Psoas muscle (tissue), 8 donors: ENCODE data around the gene AUTS2. TPM values are rescaled to one million over a fixed set of nuclear protein-coding genes. Genes with fewer than 3 reads are reported as not detected.

ENCODE experiments used
- ATAC-seq, 4 donors: fragments of 200-7000 bp; cut with Tn5 transposase; one replicate each; pipeline ENCODE4 v1.9.1; 2020; ENCODE audit warnings: moderate library complexity in 3 of 4, mild to moderate bottlenecking in 2 of 4
- DNase-seq, 2 donors: peaks; one replicate each; pipeline ENCODE4 v3.0.0-alpha.2; 2020
- H3K27ac ChIP-seq: fragments of 200-600 bp; one replicate; pipeline ENCODE4 v1.8.0; 2022
- H3K27me3 ChIP-seq, 3 donors: fragments of 200-600 bp in 1 of 3; one replicate each; pipeline versions ENCODE4 v1.6.1 to v1.8.0; 2013 to 2022; ENCODE audit warnings: low read length in 2 of 3, mild to moderate bottlenecking in 2 of 3, moderate library complexity in 1 of 3; ENCODE audit not compliant: insufficient read depth in 3 of 3
- H3K36me3 ChIP-seq, 2 donors: fragments of 200-600 bp in 1 of 2; one replicate each; pipeline versions ENCODE4 v1.6.1 to v1.8.0; 2013 to 2022; ENCODE audit warnings: low read depth in 1 of 2, mild to moderate bottlenecking in 1 of 2, moderate library complexity in 1 of 2; ENCODE audit not compliant: insufficient read depth in 1 of 2
- H3K4me1 ChIP-seq: fragments of 200-600 bp; one replicate; pipeline ENCODE4 v1.8.0; 2022
- H3K4me3 ChIP-seq: fragments of 200-600 bp; one replicate; pipeline ENCODE4 v1.8.0; 2022; ENCODE audit warnings: mild to moderate bottlenecking
- H3K9me3 ChIP-seq: fragments of 200-600 bp; one replicate; pipeline ENCODE4 v1.8.0; 2022
- WGBS, 3 donors: extraction: QIAGEN DNeasy Blood & Tissue Kit; methylation state at CpG; one replicate each; pipeline versions ENCODE4 v1.1.6 to v1.1.7; 2013; 5-methylcytosine and 5-hydroxymethylcytosine counted together
- intact Hi-C, 2 donors: fragments of 100-400 bp; cut with DNase I; formaldehyde crosslinking; loops; one replicate each; pipeline versions ENCODE4 v1.11.0 to v1.14.2; 2022
- polyA plus RNA-seq, 3 donors: library from polyadenylated mRNA; stranded (reverse); fragments of 200-250 nt; gene quantifications; one replicate each; pipeline ENCODE4 v1.2.3, GENCODE V29; 2013
- total RNA-seq, 4 donors: library from RNA; stranded (reverse); fragmentation: NEBNext Ultra II Directional in 2 of 4; extraction: Animal tissue kit (Norgen Biotek cat#: 25700) in 2 of 4; gene quantifications; one replicate each; pipeline versions ENCODE4 v1.2.1 to v1.2.4, GENCODE V29; 2021 to 2023
- TF ChIP-seq, protein P1 (sequence below): fragments of 200-600 bp; IDR thresholded peaks from one replicate; pipeline ENCODE4 v1.8.0; 2022; ENCODE audit warnings: antibody characterized with exemption
- donor health status: healthy with polysubstance abuse.
- donor health status: DM: no; HTN: no; CAD: no; lungs with moderate emphysema.
- donor health status: Bipolar disorder and iron deficiency.
- donor health status: healthy.
- donor health status: DM: yes; HTN: yes; CAD: no.
- donor health status: DM: no; HTN: no; CAD: no.
- donor health status: DM: no; HTN: no; CAD: no.
- donor health status: DM: yes; HTN: yes; CAD: no.

Gene AUTS2
- total and polyA plus RNA-seq, 7 donors, result 5.0 to 33.5 (median 14.3) TPM

DNA sequence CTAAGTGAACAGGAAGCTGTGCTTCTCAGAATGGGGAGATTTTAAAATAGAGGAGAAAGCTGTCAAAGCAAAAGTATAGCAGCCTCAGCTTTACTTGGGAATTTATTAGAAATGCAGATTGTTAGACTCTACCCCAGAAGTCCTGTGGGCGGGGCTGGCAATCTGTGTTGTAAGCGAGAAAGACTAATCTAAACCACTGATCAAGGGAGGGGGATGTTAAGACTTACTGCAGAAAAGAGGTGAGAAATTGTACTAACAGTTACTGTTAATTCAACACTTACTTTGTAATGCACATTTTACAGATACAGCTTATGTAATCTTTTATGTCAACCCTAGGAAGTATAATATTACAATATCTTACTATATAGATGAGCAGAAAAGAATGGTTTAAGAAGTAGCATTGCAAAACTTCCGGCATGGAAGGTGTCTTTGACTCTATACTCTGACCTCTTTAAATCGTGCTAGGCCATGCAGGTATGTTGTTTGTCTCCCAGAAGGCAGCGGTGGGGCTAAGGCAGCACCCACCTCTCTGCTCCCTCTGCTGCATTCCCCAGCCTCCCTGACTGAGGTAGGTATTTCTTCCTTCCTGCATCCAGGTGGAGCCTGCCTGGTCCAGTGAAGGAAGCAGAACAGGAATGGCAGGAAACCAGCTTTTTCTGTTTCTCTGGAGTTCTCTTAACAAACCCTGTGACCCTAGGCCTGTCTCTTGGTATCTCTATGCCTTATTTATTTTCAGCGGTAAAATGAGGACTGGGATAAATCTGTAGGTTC is 462.2 kb downstream of the AUTS2 start:
- no peak for ATAC-seq
- H3K4me3 ChIP-seq, result no peak overlapping the region
- TF ChIP-seq, protein P1, sequence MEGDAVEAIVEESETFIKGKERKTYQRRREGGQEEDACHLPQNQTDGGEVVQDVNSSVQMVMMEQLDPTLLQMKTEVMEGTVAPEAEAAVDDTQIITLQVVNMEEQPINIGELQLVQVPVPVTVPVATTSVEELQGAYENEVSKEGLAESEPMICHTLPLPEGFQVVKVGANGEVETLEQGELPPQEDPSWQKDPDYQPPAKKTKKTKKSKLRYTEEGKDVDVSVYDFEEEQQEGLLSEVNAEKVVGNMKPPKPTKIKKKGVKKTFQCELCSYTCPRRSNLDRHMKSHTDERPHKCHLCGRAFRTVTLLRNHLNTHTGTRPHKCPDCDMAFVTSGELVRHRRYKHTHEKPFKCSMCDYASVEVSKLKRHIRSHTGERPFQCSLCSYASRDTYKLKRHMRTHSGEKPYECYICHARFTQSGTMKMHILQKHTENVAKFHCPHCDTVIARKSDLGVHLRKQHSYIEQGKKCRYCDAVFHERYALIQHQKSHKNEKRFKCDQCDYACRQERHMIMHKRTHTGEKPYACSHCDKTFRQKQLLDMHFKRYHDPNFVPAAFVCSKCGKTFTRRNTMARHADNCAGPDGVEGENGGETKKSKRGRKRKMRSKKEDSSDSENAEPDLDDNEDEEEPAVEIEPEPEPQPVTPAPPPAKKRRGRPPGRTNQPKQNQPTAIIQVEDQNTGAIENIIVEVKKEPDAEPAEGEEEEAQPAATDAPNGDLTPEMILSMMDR, result no peak
- WGBS, 3 donors, result 83 to 89% (median 87%) methylated on average over 6 of the region's 6 CpGs
- no peaks in the 10 kb centered on the region for H3K9me3 ChIP-seq
- no peak for DNase-seq
- no peaks in the 10 kb centered on the region for H3K36me3 ChIP-seq
- intact Hi-C loops, result loop anchor here in 1 of 2 donors (10.0 kb wide), 1 partner anchor 644 kb away; no protein-coding TSS in a partner anchor
- peaks cover 30% of the 10 kb centered on the region for H3K4me1 ChIP-seq
- H3K27ac ChIP-seq, result no peak overlapping the region
- H3K27me3 ChIP-seq, result no peaks in the 10 kb centered on the region

DNA sequence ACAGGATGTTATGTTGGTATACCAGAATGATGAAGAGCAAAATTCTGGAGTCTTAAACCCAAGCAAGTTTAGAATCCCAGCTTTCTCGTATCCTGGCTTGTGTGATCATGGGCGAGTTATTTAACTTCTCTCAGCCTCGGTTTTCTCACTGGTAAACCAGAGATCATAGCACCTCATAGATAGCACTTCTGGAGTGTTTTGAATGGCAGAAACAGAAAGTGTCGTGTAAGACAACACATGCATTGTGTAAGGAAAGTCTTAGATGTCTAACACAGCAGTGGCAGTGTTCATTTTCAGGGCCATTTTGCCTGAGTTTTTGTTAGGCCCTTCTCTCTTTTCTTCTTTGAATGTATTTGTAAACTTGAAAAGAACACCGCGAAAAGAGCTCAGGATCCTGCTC is 465.1 kb downstream of the AUTS2 start:
- Histone ChIP-seq H3K27me3 (no peaks in the 10 kb centered on the region), H3K9me3 (no peaks in the 10 kb centered on the region), H3K27ac (peak overlapping the region; percentile 73), H3K36me3 (no peaks in the 10 kb centered on the region), H3K4me3 (no peak overlapping the region), H3K4me1 (peaks cover 30% of the 10 kb centered on the region)
- ATAC-seq, result peak in 2 of 4 donors; percentile 20 to 24
- WGBS, 3 donors, result 64 to 96% (median 85%) methylated on average over 6 of the region's 6 CpGs
- intact Hi-C loops, result loop anchor here in 1 of 2 donors (2.0 to 10.0 kb wide), 2 partner anchors 29 to 641 kb away; no protein-coding TSS in a partner anchor
- TF ChIP-seq, protein P1, result no peak
- DNase-seq, result no peak

DNA sequence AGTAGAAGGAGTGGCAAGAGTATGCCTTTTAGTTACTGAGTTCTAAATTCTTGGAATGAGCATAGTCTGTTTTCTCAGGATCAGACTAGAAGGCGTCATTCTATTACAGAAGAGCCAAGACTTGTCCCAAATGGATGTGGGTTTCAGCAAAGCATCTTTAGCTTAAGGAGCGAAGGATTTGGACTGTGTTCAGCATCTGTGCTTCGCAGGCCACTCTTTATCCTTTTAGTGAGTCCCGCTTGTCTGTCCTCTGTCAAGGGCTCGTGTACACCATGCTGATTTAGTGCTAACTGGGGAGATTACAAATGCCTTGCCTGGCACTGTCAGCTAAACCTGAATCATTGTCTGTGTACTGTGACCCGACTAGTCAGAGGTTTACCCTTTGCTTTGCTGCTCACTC is 465.7 kb downstream of the AUTS2 start:
- peak overlapping the region; percentile 73 for H3K27ac ChIP-seq

DNA sequence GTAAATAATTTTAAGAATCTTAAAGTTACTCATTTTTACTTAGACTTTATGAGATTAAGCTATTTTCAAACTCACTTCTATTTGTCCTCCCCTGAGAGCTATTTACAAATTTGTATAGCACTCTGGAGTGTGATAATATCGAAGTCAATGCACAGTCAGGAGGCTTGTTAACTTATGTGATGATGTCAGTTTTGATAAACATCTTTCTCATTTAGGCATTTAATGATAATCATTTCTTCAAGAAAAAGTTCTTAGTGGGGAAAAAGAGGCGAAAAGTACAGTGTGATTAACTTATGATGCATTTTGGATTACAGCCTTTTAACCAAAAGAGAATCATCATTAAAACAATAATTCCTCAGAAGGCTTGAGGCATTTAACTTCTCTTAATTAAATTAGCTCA is 468.6 kb downstream of the AUTS2 start:
- Histone ChIP-seq H3K36me3 (no peaks in the 10 kb centered on the region), H3K27me3 (no peaks in the 10 kb centered on the region), H3K9me3 (no peaks in the 10 kb centered on the region), H3K4me1 (peaks cover 31% of the 10 kb centered on the region), H3K4me3 (no peak overlapping the region), H3K27ac (no peak overlapping the region)
- ATAC-seq, result no peak
- WGBS, 3 donors, result 89 to 90% (median 90%) methylated on average over 2 of the region's 2 CpGs
- DNase-seq, result no peak
- TF ChIP-seq, protein P1, result no peak
- intact Hi-C loops, result loop anchor here in 1 of 2 donors (10.0 kb wide), 1 partner anchor 638 kb away; no protein-coding TSS in a partner anchor

More for the DNA sequence above, 465.7 kb downstream of the AUTS2 start:
- intact Hi-C loops, result loop anchor here in 1 of 2 donors (2.0 to 10.0 kb wide), 2 partner anchors 29 to 641 kb away; no protein-coding TSS in a partner anchor
- TF ChIP-seq, protein P1, result no peak
- peak; percentile 94 to 96 (median 94) for ATAC-seq
- DNase-seq, result peak in 1 of 2 donors; percentile 12
- H3K9me3 ChIP-seq, result no peaks in the 10 kb centered on the region
- no peaks in the 10 kb centered on the region for H3K36me3 ChIP-seq
- WGBS, 3 donors, result 28 to 56% (median 32%) methylated on average over 6 of the region's 6 CpGs
- H3K4me1 ChIP-seq, result peaks cover 30% of the 10 kb centered on the region
- no peaks in the 10 kb centered on the region for H3K27me3 ChIP-seq
- no peak overlapping the region for H3K4me3 ChIP-seq
